A549 (cell line): ENCODE data around the gene TTYH2. TPM values are rescaled to one million over a fixed set of nuclear protein-coding genes. Genes with fewer than 3 reads are reported as not detected.
A peak's percentile ranks its signal among the peaks of the same experiment; 100 is the strongest.

Source experiments
- ATAC-seq, 2 experiments: fragments of 200-7000 bp in 1 of 2; fragments of >200 bp in 1 of 2; cut with Nextera tagmentation in 1 of 2; cut with Tn5 transposase in 1 of 2; 3 replicates each; pipeline versions ENCODE4 v1.8.0 to v1.9.1; 2018 to 2020; ENCODE audit warnings: mild to moderate bottlenecking in 1 of 2, moderate library complexity in 1 of 2
- CTCF ChIA-PET: fragments of 300-600 bp; sonication (Branson Sonifier 250); formaldehyde crosslinking; extraction: SDS; loops from one replicate; lab custom pipeline; 2021; ENCODE audit warnings: antibody characterized with exemption, inconsistent platforms; lab: Yijun Ruan, JAX
- POLR2A ChIA-PET: fragments of 350-600 bp; formaldehyde crosslinking; extraction: SDS; loops from one replicate; lab custom pipeline; 2021; ENCODE audit warnings: antibody characterized with exemption, inconsistent platforms; lab: Yijun Ruan, JAX
- DNase-seq, 2 experiments: peaks; one replicate each; pipeline versions ENCODE4 v3.0.0 to v3.0.0-alpha.2; 2011 to 2016; ENCODE audit warnings: low read depth in 1 of 2, low spot score in 1 of 2
- FAIRE-seq: peaks from 2 replicates; lab custom pipeline; 2011; peaks lifted over from hg19 to GRCh38; lab: Jason Lieb, UNC
- H3K27ac ChIP-seq, 2 experiments: fragments of >200 bp; sonication (Bioruptor Twin); formaldehyde crosslinking; 3 replicates each; pipeline ENCODE4 v1.5.1; 2016 to 2017
- H3K4me1 ChIP-seq: fragments of >200 bp; sonication (Bioruptor Twin); formaldehyde crosslinking; 3 replicates; pipeline ENCODE4 v1.6.1; 2016
- H3K4me2 ChIP-seq: fragments of >200 bp; sonication (Bioruptor Twin); formaldehyde crosslinking; 3 replicates; pipeline ENCODE4 v1.6.1; 2016
- H3K4me3 ChIP-seq: fragments of >200 bp; sonication (Bioruptor Twin); formaldehyde crosslinking; 3 replicates; pipeline ENCODE4 v1.5.1; 2016
- H3K9me3 ChIP-seq: fragments of >200 bp; sonication (Bioruptor Twin); formaldehyde crosslinking; 3 replicates; pipeline ENCODE4 v1.6.1; 2016
- BHLHE40 ChIP-seq: IDR thresholded peaks from 2 replicates; pipeline ENCODE4 v1.6.1; 2012; ENCODE audit warnings: low read depth, low read length, inconsistent platforms
- CHD4 ChIP-seq: fragments of 200-600 bp; sonication (generic); IDR thresholded peaks from 2 replicates; pipeline ENCODE4 v1.6.1; 2016; ENCODE audit warnings: antibody characterized with exemption, mild to moderate bottlenecking, borderline replicate concordance
- EHMT2 ChIP-seq: fragments of 200-600 bp; sonication (generic); IDR thresholded peaks from 2 replicates; pipeline ENCODE4 v1.6.1; 2016; ENCODE audit warnings: antibody characterized with exemption, low read depth, mild to moderate bottlenecking, moderate library complexity
- ESRRA ChIP-seq: fragments of 150-350 bp; IDR thresholded peaks from 2 replicates; pipeline ENCODE4 v1.6.1; 2014; ENCODE audit warnings: mild to moderate bottlenecking, low read length, borderline replicate concordance
- FOXS1 ChIP-seq: fragments of 250-450 bp; sonication (Bioruptor Pico); IDR thresholded peaks from 2 replicates; pipeline ENCODE4 v1.5.0; 2020; ENCODE audit warnings: mild to moderate bottlenecking, moderate library complexity
- HDAC2 ChIP-seq: fragments of 200-600 bp; sonication (generic); IDR thresholded peaks from 2 replicates; pipeline ENCODE4 v1.6.1; 2016
- HEYL ChIP-seq: fragments of 250-450 bp; sonication (Bioruptor Pico); IDR thresholded peaks from 2 replicates; pipeline ENCODE4 v1.8.0; 2021; ENCODE audit warnings: mild to moderate bottlenecking, moderate library complexity
- JUN ChIP-seq, 2 experiments: fragments of >200 bp; sonication (Bioruptor Twin); formaldehyde crosslinking; IDR thresholded peaks; 2 replicates in 1 of 2; 3 replicates in 1 of 2; pipeline ENCODE4 v1.6.1; 2016 to 2017
- JUNB ChIP-seq: fragments of >200 bp; sonication (Bioruptor Twin); formaldehyde crosslinking; IDR thresholded peaks from 2 replicates; pipeline ENCODE4 v1.6.1; 2016
- KDM1A ChIP-seq: fragments of 200-600 bp; sonication (generic); IDR thresholded peaks from 2 replicates; pipeline ENCODE4 v1.6.1; 2016; ENCODE audit warnings: low read depth, mild to moderate bottlenecking
- MAFK ChIP-seq: fragments of 450-650 bp; IDR thresholded peaks from 2 replicates; pipeline ENCODE4 v1.6.1; 2014; ENCODE audit not compliant: partially characterized antibody
- MYC ChIP-seq: IDR thresholded peaks from 2 replicates; pipeline ENCODE4 v1.6.1; 2012; ENCODE audit warnings: mild to moderate bottlenecking, inconsistent platforms, low read length, improper control_type of control experiment, borderline replicate concordance
- RAD21 ChIP-seq, 2 experiments: fragments of >200 bp in 1 of 2; sonication (Bioruptor Twin) in 1 of 2; formaldehyde crosslinking in 1 of 2; IDR thresholded peaks in 1 of 2; conservative IDR thresholded peaks in 1 of 2; 2 replicates in 1 of 2; 3 replicates in 1 of 2; pipeline ENCODE4 v1.6.1; 2012 to 2018; ENCODE audit warnings: inconsistent platforms in 1 of 2
- RCOR1 ChIP-seq: fragments of 150-350 bp; IDR thresholded peaks from 2 replicates; pipeline ENCODE4 v1.6.1; 2014; ENCODE audit warnings: antibody characterized with exemption, low read length, low read depth
- RFX5 ChIP-seq: fragments of 450-650 bp; IDR thresholded peaks from 2 replicates; pipeline ENCODE4 v1.7.1; 2014; ENCODE audit warnings: antibody characterized with exemption, mild to moderate bottlenecking, moderate library complexity
- RNF2 ChIP-seq: fragments of 200-600 bp; sonication (generic); IDR thresholded peaks from 2 replicates; pipeline ENCODE4 v1.6.1; 2016; ENCODE audit warnings: low read depth, mild to moderate bottlenecking, antibody characterized with exemption, moderate library complexity, borderline replicate concordance
- SMC3 ChIP-seq: fragments of >200 bp; sonication (Bioruptor Twin); formaldehyde crosslinking; IDR thresholded peaks from 3 replicates; pipeline ENCODE4 v1.6.1; 2018; ENCODE audit warnings: inconsistent platforms
- ZC3H11A ChIP-seq: fragments of 450-650 bp; IDR thresholded peaks from 2 replicates; pipeline ENCODE4 v1.6.1; 2014; ENCODE audit warnings: antibody characterized with exemption, mild to moderate bottlenecking
- ZFP36 ChIP-seq: fragments of 450-650 bp; IDR thresholded peaks from 2 replicates; pipeline ENCODE4 v1.6.1; 2014; ENCODE audit warnings: borderline replicate concordance; ENCODE audit not compliant: partially characterized antibody
- WGBS: methylation state at CpG from one replicate; pipeline ENCODE4 v1.1.6; 2017; ENCODE audit errors: missing lambda C conversion rate; 5-methylcytosine and 5-hydroxymethylcytosine counted together
- polyA plus RNA-seq, 4 experiments: library from polyadenylated mRNA; depleted of rRNA in 3 of 4; stranded (reverse); fragments of >200 nt; fragmentation: RNase III in 1 of 4; extraction: RNeasy Plus Mini Kit Qiagen cat#74134 plus additional on column Dnase treatment in 1 of 4; gene quantifications; 2 replicates in 3 of 4; 3 replicates in 1 of 4; pipeline ENCODE4 v1.2.3, GENCODE V29; 2011 to 2017
- TF ChIP-seq, protein P1 (sequence below): fragments of 250-450 bp; sonication (Bioruptor Pico); IDR thresholded peaks from 2 replicates; pipeline ENCODE4 v1.5.0; 2020; ENCODE audit warnings: low read depth, mild to moderate bottlenecking, moderate library complexity
- TF ChIP-seq, protein P2 (sequence below): fragments of >200 bp; sonication (Bioruptor Twin); formaldehyde crosslinking; IDR thresholded peaks from 2 replicates; pipeline ENCODE4 v1.6.1; 2016
- TF ChIP-seq, protein P3 (sequence below): fragments of >200 bp; sonication (Bioruptor Twin); formaldehyde crosslinking; IDR thresholded peaks from 3 replicates; pipeline ENCODE4 v1.6.1; 2016

The TTYH2 gene
- polyA plus RNA-seq, 2 of the 4 experiments (the other 2 are of a cell fraction): 1.4 to 1.7 TPM

DNA sequence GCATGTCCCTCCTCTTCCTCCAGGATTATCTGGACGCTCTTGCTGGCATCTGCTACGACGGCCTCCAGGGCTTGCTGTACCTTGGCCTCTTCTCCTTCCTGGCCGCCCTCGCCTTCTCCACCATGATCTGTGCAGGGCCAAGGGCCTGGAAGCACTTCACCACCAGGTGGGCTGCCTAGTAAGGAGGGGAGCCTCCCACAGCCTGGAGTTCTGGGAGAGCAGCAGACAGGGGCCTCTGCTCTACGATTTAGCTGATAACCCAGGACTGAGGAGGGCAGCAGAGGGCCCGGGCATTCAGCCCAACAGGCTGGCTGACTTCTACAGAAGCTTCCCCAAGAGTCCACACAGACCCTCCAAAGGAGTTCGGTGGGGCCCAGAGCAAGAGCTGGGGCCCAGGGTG is 38.8 kb downstream of the TTYH2 start:
- no peaks in the 10 kb centered on the region for H3K4me1 ChIP-seq
- DNase-seq (no peak), FAIRE-seq (no peak), ATAC-seq (peak in 1 of 2 experiments; percentile 34; a peak in 2 of 6 replicates)
- TF ChIP-seq ZFP36 (no peak), MAFK (no peak)
- no peak overlapping the region for H3K4me3 ChIP-seq
- 69% methylated on average over 8 of the region's 8 CpGs for WGBS
- CTCF ChIA-PET: interaction anchor here (0.8 to 4.9 kb wide), 4 partner anchors 8 to 127 kb away, joined by 3 to 16 read pairs (median 3); no protein-coding TSS in a partner anchor
- H3K4me2 ChIP-seq: no peak overlapping the region
- no peak overlapping the region for H3K27ac ChIP-seq
- POLR2A ChIA-PET: interaction anchor here (0.6 kb wide), 1 partner anchor 202 kb away, joined by 4 read pairs; no protein-coding TSS in a partner anchor
- no peaks in the 10 kb centered on the region for H3K9me3 ChIP-seq

DNA sequence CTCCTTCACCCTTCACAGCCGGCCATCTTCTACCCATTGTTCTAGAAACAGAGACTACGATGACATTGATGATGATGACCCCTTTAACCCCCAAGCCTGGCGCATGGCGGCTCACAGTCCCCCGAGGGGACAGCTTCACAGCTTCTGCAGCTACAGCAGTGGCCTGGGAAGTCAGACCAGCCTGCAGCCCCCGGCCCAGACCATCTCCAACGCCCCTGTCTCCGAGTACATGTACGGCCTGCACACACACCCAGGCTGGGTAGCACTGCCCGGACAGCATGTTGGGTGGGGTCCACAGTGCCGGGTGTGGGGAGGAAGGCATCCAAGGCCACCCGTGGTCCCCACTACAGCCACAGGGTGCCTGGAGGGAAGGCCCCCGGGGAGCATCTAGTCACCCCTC is 39.7 kb downstream of the TTYH2 start:
- H3K27ac ChIP-seq: no peak overlapping the region

DNA sequence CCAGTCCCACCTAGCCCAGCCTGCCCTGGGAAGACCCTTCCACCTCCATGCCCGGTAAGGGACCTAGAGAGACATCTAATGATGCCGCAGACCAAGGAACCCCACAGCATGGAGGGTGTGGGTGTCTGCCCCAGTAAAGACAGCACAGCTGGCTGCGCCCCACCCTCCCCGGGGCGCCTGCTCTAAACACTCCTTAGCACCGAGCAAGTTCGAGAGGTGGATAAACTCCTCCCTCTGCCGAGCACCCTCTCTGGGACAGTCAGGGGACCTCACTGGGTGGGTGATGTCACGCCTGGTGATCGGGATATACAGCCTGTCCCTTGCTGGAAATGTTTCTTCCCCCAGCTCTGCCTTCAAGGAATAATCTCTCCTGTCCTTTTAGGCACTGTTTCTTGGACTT is 43.9 kb downstream of the TTYH2 start:
- H3K4me1 ChIP-seq: no peaks in the 10 kb centered on the region
- FAIRE-seq (no peak), ATAC-seq (no peak), DNase-seq (no peak)
- no peak for TF ChIP-seq RFX5
- no peak for TF ChIP-seq MYC
- TF ChIP-seq CHD4: no peak
- TF ChIP-seq RNF2: no peak
- TF ChIP-seq JUN (IDR thresholded peaks at IDR 0.05): no peak
- no peak for TF ChIP-seq HEYL (CRISPR knock-in tag)
- TF ChIP-seq BHLHE40: no peak
- no peak for TF ChIP-seq HDAC2
- TF ChIP-seq FOXS1 (CRISPR knock-in tag): no peak
- no peak for TF ChIP-seq EHMT2
- no peak for TF ChIP-seq ZFP36
- TF ChIP-seq ZC3H11A: no peak
- no peak for TF ChIP-seq RCOR1
- TF ChIP-seq JUNB: no peak
- H3K9me3 ChIP-seq: no peaks in the 10 kb centered on the region
- no peak overlapping the region for H3K4me3 ChIP-seq
- H3K4me2 ChIP-seq: no peak overlapping the region
- ChIA-PET CTCF (interaction anchor here (1.0 to 1.5 kb wide), 3 partner anchors 17 to 105 kb away, joined by 3 to 4 read pairs (median 4); partner anchors contain the start of gene BTBD17), POLR2A (no interaction called here)
- WGBS: 63% methylated on average over 10 of the region's 10 CpGs
- H3K27ac ChIP-seq: no peak overlapping the region

More for the DNA sequence above, 39.7 kb downstream of the TTYH2 start:
- ATAC-seq (no peak), DNase-seq (no peak), FAIRE-seq (no peak)
- Histone ChIP-seq H3K4me2 (no peak overlapping the region), H3K4me3 (no peak overlapping the region), H3K4me1 (no peaks in the 10 kb centered on the region), H3K9me3 (no peaks in the 10 kb centered on the region)
- WGBS: 61% methylated on average over 12 of the region's 13 CpGs
- ChIA-PET CTCF (interaction anchor here (0.8 to 4.9 kb wide), 4 partner anchors 7 to 404 kb away, joined by 3 to 16 read pairs (median 3); no protein-coding TSS in a partner anchor), POLR2A (no interaction called here)
- no peak for TF ChIP-seq ESRRA
- no peak for TF ChIP-seq CHD4
- no peak for TF ChIP-seq HEYL (CRISPR knock-in tag)
- TF ChIP-seq, protein P1, sequence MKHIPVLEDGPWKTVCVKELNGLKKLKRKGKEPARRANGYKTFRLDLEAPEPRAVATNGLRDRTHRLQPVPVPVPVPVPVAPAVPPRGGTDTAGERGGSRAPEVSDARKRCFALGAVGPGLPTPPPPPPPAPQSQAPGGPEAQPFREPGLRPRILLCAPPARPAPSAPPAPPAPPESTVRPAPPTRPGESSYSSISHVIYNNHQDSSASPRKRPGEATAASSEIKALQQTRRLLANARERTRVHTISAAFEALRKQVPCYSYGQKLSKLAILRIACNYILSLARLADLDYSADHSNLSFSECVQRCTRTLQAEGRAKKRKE (CRISPR knock-in tag): no peak
- no peak for TF ChIP-seq ZC3H11A
- TF ChIP-seq, protein P2, sequence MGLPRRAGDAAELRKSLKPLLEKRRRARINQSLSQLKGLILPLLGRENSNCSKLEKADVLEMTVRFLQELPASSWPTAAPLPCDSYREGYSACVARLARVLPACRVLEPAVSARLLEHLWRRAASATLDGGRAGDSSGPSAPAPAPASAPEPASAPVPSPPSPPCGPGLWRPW: no peak
- TF ChIP-seq KDM1A: no peak
- no peak for TF ChIP-seq SMC3
- TF ChIP-seq RAD21 (conservative IDR thresholded peaks at IDR 0.05 in 1 of 2, IDR thresholded peaks at IDR 0.05 in 1 of 2): no peak
- TF ChIP-seq, protein P3, sequence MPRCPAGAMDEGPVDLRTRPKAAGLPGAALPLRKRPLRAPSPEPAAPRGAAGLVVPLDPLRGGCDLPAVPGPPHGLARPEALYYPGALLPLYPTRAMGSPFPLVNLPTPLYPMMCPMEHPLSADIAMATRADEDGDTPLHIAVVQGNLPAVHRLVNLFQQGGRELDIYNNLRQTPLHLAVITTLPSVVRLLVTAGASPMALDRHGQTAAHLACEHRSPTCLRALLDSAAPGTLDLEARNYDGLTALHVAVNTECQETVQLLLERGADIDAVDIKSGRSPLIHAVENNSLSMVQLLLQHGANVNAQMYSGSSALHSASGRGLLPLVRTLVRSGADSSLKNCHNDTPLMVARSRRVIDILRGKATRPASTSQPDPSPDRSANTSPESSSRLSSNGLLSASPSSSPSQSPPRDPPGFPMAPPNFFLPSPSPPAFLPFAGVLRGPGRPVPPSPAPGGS: no peak
- no peak for TF ChIP-seq MYC
